Body of pancreas (tissue), 4 donors: ENCODE measurements around the gene CKAP2L. TPM values are rescaled to one million over a fixed set of nuclear protein-coding genes. Genes with fewer than 3 reads are reported as not detected.

Source experiments
- ATAC-seq: fragments of 150-250 bp; one replicate; pipeline ENCODE4 v1.9.1; 2016
- DNase-seq, 4 donors: peaks; one replicate each; pipeline ENCODE4 v3.0.0-alpha.2; 2019
- H3K27ac ChIP-seq, 4 donors: fragments of 200-600 bp; sonication (generic); 1 replicate in 3 of 4; 2 replicates in 1 of 4; pipeline versions ENCODE4 v1.5.1 to v1.6.1; 2016 to 2019; ENCODE audit warnings: mild to moderate bottlenecking in 1 of 4, mixed read lengths in 1 of 4, moderate library complexity in 1 of 4
- H3K27me3 ChIP-seq, 2 donors: fragments of 200-600 bp; sonication (generic); one replicate each; pipeline ENCODE4 v1.6.0; 2016; ENCODE audit warnings: mild to moderate bottlenecking in 1 of 2
- H3K36me3 ChIP-seq, 2 donors: fragments of 200-600 bp; sonication (generic); replicated peaks in 1 of 2; 2 replicates each; pipeline ENCODE4 v1.5.1; 2016; ENCODE audit warnings: low read depth in 2 of 2; ENCODE audit not compliant: insufficient read depth in 1 of 2
- H3K4me1 ChIP-seq: fragments of 200-600 bp; sonication (generic); one replicate; pipeline ENCODE4 v1.6.0; 2016
- H3K4me3 ChIP-seq, 2 donors: fragments of 200-600 bp; sonication (generic); 1 replicate in 1 of 2; 2 replicates in 1 of 2; pipeline ENCODE4 v1.5.1; 2016 to 2019
- H3K9me3 ChIP-seq, 3 donors: fragments of 200-600 bp; sonication (generic); 1 replicate in 2 of 3; 2 replicates in 1 of 3; pipeline ENCODE4 v1.5.1; 2016
- CTCF ChIP-seq, 7 experiments: fragments of 450-650 bp in 4 of 7; fragments of 200-600 bp in 3 of 7; sonication (generic) in 3 of 7; IDR thresholded peaks; one replicate each; pipeline ENCODE4 v1.5.1; 2016 to 2019; ENCODE audit warnings: antibody characterized with exemption in 7 of 7
- POLR2A ChIP-seq, 3 donors: fragments of 450-650 bp; IDR thresholded peaks; one replicate each; pipeline ENCODE4 v1.6.1; 2016; ENCODE audit warnings: antibody characterized with exemption in 3 of 3, mild to moderate bottlenecking in 2 of 3
- whole genome bisulfite sequencing, 2 donors: methylation state at CpG; one replicate each; pipeline ENCODE4 v1.1.5; 2017; 5-methylcytosine and 5-hydroxymethylcytosine counted together
- intact Hi-C: fragments of 100-400 bp; cut with DNase I; formaldehyde crosslinking; loops from one replicate; pipeline ENCODE4 v1.15.1; 2023
- total RNA-seq, 2 donors: library from RNA; depleted of rRNA; stranded (reverse); fragments of >200 nt; gene quantifications; one replicate each; pipeline ENCODE4 v1.1.0, GENCODE V29; 2016

The CKAP2L gene
- total RNA-seq, 2 donors from 2014 or later = under 0.01 TPM; not detected in 1

GRCh38 chr2:112733871-112734270, 30.5 kb downstream of the CKAP2L start:
- intact Hi-C loops = no loop called here
- TF ChIP-seq CTCF (IDR thresholded peaks at IDR 0.05) (no peak), POLR2A (IDR thresholded peaks at IDR 0.05) (no peak)
- no peaks in the 10 kb centered on the region for H3K9me3 ChIP-seq
- no peaks in the 10 kb centered on the region for H3K36me3 ChIP-seq
- WGBS, 2 donors = 26 to 28% methylated on average over 1 of the region's 1 CpG
- H3K27ac ChIP-seq = no peak overlapping the region
- H3K27me3 ChIP-seq = no peaks in the 10 kb centered on the region
- no peak for ATAC-seq
- peaks cover 4% of the 10 kb centered on the region for H3K4me1 ChIP-seq
- no peak for DNase-seq
- H3K4me3 ChIP-seq = no peak overlapping the region

- DNase-seq (no peak), ATAC-seq (no peak)
- WGBS, 2 donors = 51 to 69% methylated on average over 4 of the region's 4 CpGs
- no peak overlapping the region for H3K4me3 ChIP-seq
- intact Hi-C loops = no loop called here
- no peak for TF ChIP-seq CTCF (IDR thresholded peaks at IDR 0.05)
- no peak for TF ChIP-seq POLR2A (IDR thresholded peaks at IDR 0.05)
- no peaks in the 10 kb centered on the region for H3K36me3 ChIP-seq
- no peaks in the 10 kb centered on the region for H3K9me3 ChIP-seq
- H3K4me1 ChIP-seq = peaks cover 4% of the 10 kb centered on the region
- no peak overlapping the region for H3K27ac ChIP-seq
- no peaks in the 10 kb centered on the region for H3K27me3 ChIP-seq
Observed at GRCh38 chr2:112733456-112733855, 31.0 kb downstream of the CKAP2L start.

- TF ChIP-seq CTCF (IDR thresholded peaks at IDR 0.05) = no peak
- no peak for TF ChIP-seq POLR2A (IDR thresholded peaks at IDR 0.05)
- DNase-seq = no peak
- Histone ChIP-seq H3K27ac (no peak overlapping the region), H3K27me3 (no peaks in the 10 kb centered on the region), H3K4me1 (no peaks in the 10 kb centered on the region), H3K9me3 (no peaks in the 10 kb centered on the region), H3K36me3 (no peaks in the 10 kb centered on the region), H3K4me3 (no peak overlapping the region)
- WGBS, 2 donors = 70 to 72% methylated on average over 2 of the region's 2 CpGs
- no peak for ATAC-seq
- intact Hi-C loops = no loop called here
Observed at GRCh38 chr2:112731479-112731878, 32.9 kb downstream of the CKAP2L start.

- TF ChIP-seq POLR2A (IDR thresholded peaks at IDR 0.05) (no peak), CTCF (IDR thresholded peaks at IDR 0.05) (no peak)
- intact Hi-C loops = no loop called here
- no peak overlapping the region for H3K27ac ChIP-seq
- H3K9me3 ChIP-seq = no peaks in the 10 kb centered on the region
- WGBS, 2 donors = 65 to 69% methylated on average over 5 of the region's 5 CpGs
- no peaks in the 10 kb centered on the region for H3K27me3 ChIP-seq
- H3K4me1 ChIP-seq = no peaks in the 10 kb centered on the region
- H3K4me3 ChIP-seq = no peak overlapping the region
- H3K36me3 ChIP-seq = no peaks in the 10 kb centered on the region
- ATAC-seq (no peak), DNase-seq (no peak)
Observed at GRCh38 chr2:112730791-112731190, 33.6 kb downstream of the CKAP2L start.

GRCh38 chr2:112730216-112730615, 34.2 kb downstream of the CKAP2L start:
- WGBS, 2 donors = 75 to 76% methylated on average over 8 of the region's 8 CpGs
- Histone ChIP-seq H3K9me3 (no peaks in the 10 kb centered on the region), H3K4me3 (no peak overlapping the region), H3K4me1 (no peaks in the 10 kb centered on the region), H3K27ac (no peak overlapping the region), H3K27me3 (no peaks in the 10 kb centered on the region), H3K36me3 (no peaks in the 10 kb centered on the region)
- intact Hi-C loops = no loop called here
- TF ChIP-seq CTCF (IDR thresholded peaks at IDR 0.05) (no peak), POLR2A (IDR thresholded peaks at IDR 0.05) (no peak)
- no peak for DNase-seq
- ATAC-seq = no peak
